HG03354 (cell line): Measurements from ENCODE around the gene CMBL.

Experiments
- ATAC-seq: cut with Tn5 transposase; IDR thresholded peaks from one replicate; pipeline ENCODE4 v1.9.1; 2021; ENCODE audit warnings: mild to moderate bottlenecking; ENCODE audit not compliant: unreplicated experiment, poor library complexity, severe bottlenecking

CMBL gene

DNA sequence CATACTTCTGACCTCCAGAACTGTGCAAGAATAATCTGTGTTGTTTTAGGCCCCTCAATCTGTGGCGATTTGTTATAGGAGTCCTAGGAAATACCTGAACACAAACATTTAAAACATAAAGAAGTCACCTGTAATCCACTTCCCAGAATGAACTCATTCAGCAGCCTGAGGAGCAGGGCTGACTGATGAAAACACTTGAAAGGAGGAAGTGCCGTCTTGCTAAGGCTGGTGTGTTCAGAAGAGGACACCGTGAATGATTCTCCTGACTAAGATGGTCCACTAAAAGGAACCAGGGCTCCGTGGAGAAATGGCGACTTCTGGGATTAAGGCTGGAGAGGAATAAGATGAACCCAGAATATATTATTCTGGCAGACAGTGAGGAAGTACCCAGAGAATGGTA, 27.1 kb upstream of the CMBL start:
- no peak for ATAC-seq

- ATAC-seq: peak; percentile 67
Measured at GRCh38 chr5:10333154-10334006, 25.7 kb upstream of the CMBL start.

GRCh38 chr5:10332301-10332700, 24.6 kb upstream of the CMBL start:
- ATAC-seq: no peak

DNA sequence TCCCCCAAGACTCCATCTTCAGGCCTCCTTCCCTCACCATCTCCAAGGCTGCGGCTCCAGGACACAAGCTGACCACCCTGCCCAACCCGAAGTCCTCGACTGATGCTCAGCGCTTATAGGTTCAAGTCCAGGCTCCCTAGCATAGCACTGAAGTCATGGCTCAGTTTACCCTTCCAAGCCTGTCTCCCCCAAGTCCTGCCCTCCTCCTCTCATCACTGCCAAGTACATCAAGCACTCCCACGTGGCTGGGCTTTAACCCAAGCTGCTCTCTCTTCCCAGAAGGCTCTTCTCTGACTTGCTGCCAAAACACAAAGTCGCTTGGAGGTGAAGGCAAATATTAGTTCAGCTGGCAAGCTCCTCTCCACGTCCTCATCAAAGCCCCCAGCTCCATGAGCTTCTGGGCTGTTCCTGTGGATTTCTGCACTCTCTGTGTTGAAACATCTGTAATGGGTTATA, 23.7 kb upstream of the CMBL start:
- no peak for ATAC-seq

- no peak for ATAC-seq
Measured at GRCh38 chr5:10330511-10331230, 23.0 kb upstream of the CMBL start.

DNA sequence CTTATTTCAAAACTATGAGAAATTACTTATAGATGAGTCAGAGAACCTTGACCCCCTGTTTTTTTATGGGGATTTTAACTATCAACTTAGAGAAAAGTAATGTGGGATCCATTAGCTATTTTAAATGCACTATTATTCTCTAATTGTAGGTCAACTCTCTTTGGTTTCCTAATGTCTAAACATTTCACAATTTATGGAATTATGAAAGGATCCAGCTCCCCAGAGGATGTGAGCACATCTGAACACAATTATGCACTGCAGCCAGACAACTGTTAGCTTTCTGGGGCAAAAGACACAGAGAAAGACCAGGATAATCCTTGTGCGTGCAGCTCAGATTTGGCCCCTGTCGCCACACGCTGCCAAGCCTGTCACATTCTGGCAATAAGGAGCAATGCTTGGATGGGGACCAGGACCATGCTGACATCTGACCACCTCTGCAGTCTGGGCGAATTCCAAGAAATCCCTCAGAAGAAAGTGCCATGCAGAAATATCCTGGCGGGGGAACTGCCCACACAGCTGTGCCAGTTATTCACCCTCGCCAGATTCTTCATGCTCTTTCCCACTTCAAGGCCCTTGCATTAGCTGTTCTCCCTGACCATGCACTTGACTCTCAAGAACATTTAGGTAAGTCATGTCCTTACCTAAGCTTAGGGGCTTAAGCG, 22.2 kb upstream of the CMBL start:
- ATAC-seq: no peak

GRCh38 chr5:10329446-10329819, 21.7 kb upstream of the CMBL start:
- no peak for ATAC-seq

GRCh38 chr5:10328323-10328722, 20.6 kb upstream of the CMBL start:
- ATAC-seq: no peak

- ATAC-seq: no peak
Measured at GRCh38 chr5:10324518-10325370, 17.0 kb upstream of the CMBL start.

- ATAC-seq: no peak
Measured at GRCh38 chr5:10323588-10324488, 16.1 kb upstream of the CMBL start.

GRCh38 chr5:10321882-10322281, 14.2 kb upstream of the CMBL start:
- ATAC-seq: no peak

- ATAC-seq: no peak
Measured at GRCh38 chr5:10320793-10321192, 13.1 kb upstream of the CMBL start.

GRCh38 chr5:10319202-10319851, 11.6 kb upstream of the CMBL start:
- no peak for ATAC-seq

DNA sequence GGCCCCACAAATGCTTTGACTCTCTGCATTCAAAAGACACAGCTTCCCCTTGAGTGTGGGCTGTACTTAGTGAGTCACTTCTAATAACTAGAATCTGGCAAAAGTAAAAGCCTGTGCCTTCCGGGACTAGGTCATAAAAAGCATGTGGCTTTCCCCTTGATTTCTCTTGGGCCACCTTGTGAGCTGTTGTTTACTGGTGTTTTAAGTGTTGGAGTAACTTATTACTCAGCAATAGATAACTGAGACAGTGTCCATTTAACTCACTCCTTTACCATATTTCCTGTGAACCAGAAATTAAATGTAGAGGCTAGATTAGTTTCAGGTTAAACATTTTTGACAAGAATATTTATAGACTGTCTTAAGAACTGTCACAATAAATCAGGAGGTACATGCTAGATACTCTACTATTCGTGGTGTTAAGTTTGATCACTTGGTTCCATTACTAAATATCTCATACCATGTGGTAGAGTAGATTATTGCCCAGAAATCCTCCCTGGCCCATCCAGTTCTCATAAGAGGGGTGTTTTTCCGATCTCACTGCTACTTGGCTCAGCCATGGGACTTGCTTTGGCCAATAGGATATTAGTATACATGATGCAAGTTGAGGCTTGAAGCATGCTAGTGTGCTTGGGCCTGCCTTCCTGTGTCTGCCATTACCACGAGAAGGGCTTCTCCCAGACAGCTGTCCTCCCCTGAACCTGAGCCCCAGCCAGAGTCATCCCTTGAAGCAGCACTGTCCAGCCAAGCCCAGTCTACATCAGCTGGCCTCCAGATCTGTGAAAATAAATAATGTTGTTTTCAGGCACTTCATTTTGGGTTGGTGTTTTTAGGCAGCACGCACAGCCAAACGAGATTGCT, 10.4 kb upstream of the CMBL start:
- ATAC-seq: peak; percentile 86

GRCh38 chr5:10315824-10316509, 8.3 kb upstream of the CMBL start:
- ATAC-seq: no peak

DNA sequence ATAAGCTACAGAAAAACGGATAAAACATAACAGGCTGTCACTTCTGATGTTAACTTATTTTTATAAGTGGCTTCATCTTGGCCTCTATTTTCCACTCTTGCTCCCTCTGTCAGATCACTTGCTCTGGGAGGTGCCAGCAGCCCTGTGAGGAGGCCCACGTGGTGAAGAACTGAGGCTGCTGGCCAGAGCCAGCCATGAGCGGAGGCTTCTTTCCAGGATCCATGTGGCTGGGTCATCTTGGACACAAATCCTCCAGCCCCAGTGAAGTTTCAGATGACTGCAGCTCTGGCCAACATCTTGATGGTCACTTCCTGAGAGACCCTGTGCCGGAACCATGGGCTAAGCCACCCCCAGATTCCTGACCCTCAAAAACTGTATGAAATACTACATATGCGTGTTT, 7.5 kb upstream of the CMBL start:
- no peak for ATAC-seq
